ENCODE data around the gene AP1B1.

Gene AP1B1

GRCh38 chr22:29291215-29291614 is 97.2 kb downstream of the AP1B1 start:
- no peak for DNase-seq

- no peak for DNase-seq
Measured at GRCh38 chr22:29290061-29290460, 98.3 kb downstream of the AP1B1 start.

GRCh38 chr22:29288837-29289236 is 99.5 kb downstream of the AP1B1 start:
- DNase-seq, result no peak

GRCh38 chr22:29284196-29284595 is 104.2 kb downstream of the AP1B1 start:
- DNase-seq, result no peak

- DNase-seq, result peak; percentile 44
Measured at GRCh38 chr22:29277927-29278326, 110.4 kb downstream of the AP1B1 start.
